IPS DF 4.7 (cell line): ENCODE data around the gene SHC3.
A peak's percentile ranks its signal among the peaks of the same experiment; 100 is the strongest.

ENCODE experiments used
- DNase-seq: peaks from one replicate; pipeline ENCODE4 v3.0.0-alpha.2; 2013; ENCODE audit warnings: low spot score; ENCODE audit errors: extremely low read depth

The SHC3 gene

GRCh38 chr9:89002987-89003386, 175.6 kb downstream of the SHC3 start:
- no peak for DNase-seq

GRCh38 chr9:89001917-89002540, 176.6 kb downstream of the SHC3 start:
- DNase-seq: no peak

GRCh38 chr9:89000973-89001916, 177.4 kb downstream of the SHC3 start:
- DNase-seq: peak; percentile 68

- no peak for DNase-seq
Measured at GRCh38 chr9:89000371-89000781, 178.2 kb downstream of the SHC3 start.

GRCh38 chr9:88998911-88999310, 179.7 kb downstream of the SHC3 start:
- no peak for DNase-seq

- DNase-seq: no peak
Measured at GRCh38 chr9:88998503-88998902, 180.1 kb downstream of the SHC3 start.

- no peak for DNase-seq
Measured at GRCh38 chr9:88997646-88998045, 181.0 kb downstream of the SHC3 start.

GRCh38 chr9:88996921-88997235, 181.7 kb downstream of the SHC3 start:
- no peak for DNase-seq

GRCh38 chr9:88996046-88996920, 182.3 kb downstream of the SHC3 start:
- no peak for DNase-seq

GRCh38 chr9:88995627-88996026, 183.0 kb downstream of the SHC3 start:
- no peak for DNase-seq

- DNase-seq: no peak
Measured at GRCh38 chr9:88995200-88995577, 183.4 kb downstream of the SHC3 start.

- DNase-seq: no peak
Measured at GRCh38 chr9:88994469-88995199, 184.0 kb downstream of the SHC3 start.

- DNase-seq: no peak
Measured at GRCh38 chr9:88993871-88994460, 184.7 kb downstream of the SHC3 start.

- DNase-seq: no peak
Measured at GRCh38 chr9:88993327-88993726, 185.3 kb downstream of the SHC3 start.

GRCh38 chr9:88992556-88992955, 186.1 kb downstream of the SHC3 start:
- no peak for DNase-seq

- no peak for DNase-seq
Measured at GRCh38 chr9:88991066-88992034, 187.3 kb downstream of the SHC3 start, which contains the start of gene S1PR3. Gene S1PR3 (plus strand): TSS chr9:88991468. CDS start chr9:89001201, 9,733 bp downstream.

- DNase-seq: no peak
Measured at GRCh38 chr9:88990729-88991065, 187.9 kb downstream of the SHC3 start.

GRCh38 chr9:88990041-88990728, 188.4 kb downstream of the SHC3 start:
- no peak for DNase-seq
